ENCODE data around the gene CCR6. TPM values are rescaled to one million over a fixed set of nuclear protein-coding genes. Genes with fewer than 3 reads are reported as not detected.

Gene CCR6
- total and polyA plus RNA-seq, 2 experiments from 2014 or later: not detected

GRCh38 chr6:167127785-167128531 is 5.1 kb downstream of the CCR6 start:
- Histone ChIP-seq H2AFZ (no peak overlapping the region), H3K9me3 (ENCODE audit: low read depth) (no peaks in the 10 kb centered on the region), H3K4me1 (ENCODE audit: insufficient read depth) (no peaks in the 10 kb centered on the region), H3K4me3 (no peak overlapping the region), H3F3A (ENCODE audit: insufficient read depth) (no peaks in the 10 kb centered on the region), H3K9me2 (ENCODE audit: insufficient read depth) (no peaks in the 10 kb centered on the region), H3K36me3 (ENCODE audit: low read depth) (no peaks in the 10 kb centered on the region), H3K9ac (no peak overlapping the region), H3K27me3 (replicated peaks; ENCODE audit: insufficient read depth) (no peaks in the 10 kb centered on the region), H3K4me2 (ENCODE audit: unreplicated experiment) (no peak overlapping the region), H3K27ac (no peak overlapping the region), H3K79me2 (ENCODE audit: insufficient read depth) (no peaks in the 10 kb centered on the region), H4K20me1 (ENCODE audit: insufficient read depth) (no peaks in the 10 kb centered on the region)
- no peak for DNase-seq
- in situ Hi-C loops (cut with MboI): no loop called here
- WGBS, 2 experiments (ENCODE audit: low coverage in 1 of 2, low lambda C conversion rate in 2 of 2, missing lambda C conversion rate in 2 of 2): 37 to 38% methylated on average over 14 of the region's 14 CpGs
- TF ChIP-seq EZH2 (IDR thresholded peaks at IDR 0.05; ENCODE audit: insufficient read depth, poor library complexity, severe bottlenecking) (no peak), EZH2phosphoT487 (IDR thresholded peaks at IDR 0.05; ENCODE audit: insufficient read depth, low read depth) (no peak)

- Histone ChIP-seq H3K36me3 (ENCODE audit: low read depth) (no peaks in the 10 kb centered on the region), H3K27ac (no peak overlapping the region), H3K9me3 (ENCODE audit: low read depth) (no peaks in the 10 kb centered on the region), H3K4me3 (no peak overlapping the region), H3K79me2 (ENCODE audit: insufficient read depth) (no peaks in the 10 kb centered on the region), H4K20me1 (ENCODE audit: insufficient read depth) (no peaks in the 10 kb centered on the region), H3K9me2 (ENCODE audit: insufficient read depth) (no peaks in the 10 kb centered on the region), H3F3A (ENCODE audit: insufficient read depth) (no peaks in the 10 kb centered on the region), H3K4me1 (ENCODE audit: insufficient read depth) (no peaks in the 10 kb centered on the region), H3K9ac (no peak overlapping the region), H3K27me3 (replicated peaks; ENCODE audit: insufficient read depth) (no peaks in the 10 kb centered on the region), H2AFZ (no peak overlapping the region), H3K4me2 (ENCODE audit: unreplicated experiment) (no peak overlapping the region)
- TF ChIP-seq EZH2 (IDR thresholded peaks at IDR 0.05; ENCODE audit: insufficient read depth, poor library complexity, severe bottlenecking): no peak
- 7 to 13% methylated on average over 6 of the region's 6 CpGs for WGBS, 2 experiments (ENCODE audit: low coverage in 1 of 2, low lambda C conversion rate in 2 of 2, missing lambda C conversion rate in 2 of 2)
- in situ Hi-C loops (cut with MboI): no loop called here
- no peak for DNase-seq
These were observed 6.3 kb downstream of the CCR6 start for GRCh38 chr6:167129159-167129558.

GRCh38 chr6:167129562-167129961 is 6.7 kb downstream of the CCR6 start:
- WGBS, 2 experiments (ENCODE audit: low coverage in 1 of 2, low lambda C conversion rate in 2 of 2, missing lambda C conversion rate in 2 of 2): 3 to 9% methylated on average over 4 of the region's 4 CpGs
- H3K9me3 ChIP-seq (ENCODE audit: low read depth): no peaks in the 10 kb centered on the region
- in situ Hi-C loops (cut with MboI): no loop called here
- H3K4me2 ChIP-seq (ENCODE audit: unreplicated experiment): no peak overlapping the region
- no peak overlapping the region for H3K4me3 ChIP-seq
- TF ChIP-seq EZH2phosphoT487 (IDR thresholded peaks at IDR 0.05; ENCODE audit: insufficient read depth, low read depth): no peak
- TF ChIP-seq EZH2 (IDR thresholded peaks at IDR 0.05; ENCODE audit: insufficient read depth, poor library complexity, severe bottlenecking): no peak
- H3K36me3 ChIP-seq (ENCODE audit: low read depth): no peaks in the 10 kb centered on the region
- H3K79me2 ChIP-seq (ENCODE audit: insufficient read depth): no peaks in the 10 kb centered on the region
- no peak overlapping the region for H2AFZ ChIP-seq
- no peaks in the 10 kb centered on the region for H3K9me2 ChIP-seq (ENCODE audit: insufficient read depth)
- H4K20me1 ChIP-seq (ENCODE audit: insufficient read depth): no peaks in the 10 kb centered on the region
- no peak for DNase-seq
- H3K9ac ChIP-seq: no peak overlapping the region
- H3K27ac ChIP-seq: no peak overlapping the region
- H3F3A ChIP-seq (ENCODE audit: insufficient read depth): no peaks in the 10 kb centered on the region
- no peaks in the 10 kb centered on the region for H3K4me1 ChIP-seq (ENCODE audit: insufficient read depth)
- no peaks in the 10 kb centered on the region for H3K27me3 ChIP-seq (replicated peaks; ENCODE audit: insufficient read depth)

GRCh38 chr6:167130008-167130677 is 7.2 kb downstream of the CCR6 start:
- Histone ChIP-seq H3K9ac (no peak overlapping the region), H2AFZ (no peak overlapping the region), H3K4me2 (ENCODE audit: unreplicated experiment) (no peak overlapping the region), H4K20me1 (ENCODE audit: insufficient read depth) (no peaks in the 10 kb centered on the region), H3K9me2 (ENCODE audit: insufficient read depth) (no peaks in the 10 kb centered on the region), H3K4me3 (no peak overlapping the region), H3F3A (ENCODE audit: insufficient read depth) (no peaks in the 10 kb centered on the region), H3K4me1 (ENCODE audit: insufficient read depth) (no peaks in the 10 kb centered on the region), H3K9me3 (ENCODE audit: low read depth) (no peaks in the 10 kb centered on the region), H3K27ac (no peak overlapping the region), H3K79me2 (ENCODE audit: insufficient read depth) (no peaks in the 10 kb centered on the region), H3K27me3 (replicated peaks; ENCODE audit: insufficient read depth) (no peaks in the 10 kb centered on the region), H3K36me3 (ENCODE audit: low read depth) (no peaks in the 10 kb centered on the region)
- no peak for DNase-seq
- in situ Hi-C loops (cut with MboI): no loop called here
- TF ChIP-seq EZH2phosphoT487 (IDR thresholded peaks at IDR 0.05; ENCODE audit: insufficient read depth, low read depth) (no peak), EZH2 (IDR thresholded peaks at IDR 0.05; ENCODE audit: insufficient read depth, poor library complexity, severe bottlenecking) (no peak)
- WGBS, 2 experiments (ENCODE audit: low coverage in 1 of 2, low lambda C conversion rate in 2 of 2, missing lambda C conversion rate in 2 of 2): 15 to 17% methylated on average over 6 of the region's 6 CpGs

All from GM23248 (cell line).